ENCODE measurements around the gene ARHGAP45. TPM values are rescaled to one million over a fixed set of nuclear protein-coding genes. Genes with fewer than 3 reads are reported as not detected.

The ARHGAP45 gene
- total and polyA plus RNA-seq, 9 of the 15 experiments (the other 6 are each of a cell fraction or from before 2014, with no cell fraction given) = 0.08 to 22.1 (median 4.2) TPM

DNA sequence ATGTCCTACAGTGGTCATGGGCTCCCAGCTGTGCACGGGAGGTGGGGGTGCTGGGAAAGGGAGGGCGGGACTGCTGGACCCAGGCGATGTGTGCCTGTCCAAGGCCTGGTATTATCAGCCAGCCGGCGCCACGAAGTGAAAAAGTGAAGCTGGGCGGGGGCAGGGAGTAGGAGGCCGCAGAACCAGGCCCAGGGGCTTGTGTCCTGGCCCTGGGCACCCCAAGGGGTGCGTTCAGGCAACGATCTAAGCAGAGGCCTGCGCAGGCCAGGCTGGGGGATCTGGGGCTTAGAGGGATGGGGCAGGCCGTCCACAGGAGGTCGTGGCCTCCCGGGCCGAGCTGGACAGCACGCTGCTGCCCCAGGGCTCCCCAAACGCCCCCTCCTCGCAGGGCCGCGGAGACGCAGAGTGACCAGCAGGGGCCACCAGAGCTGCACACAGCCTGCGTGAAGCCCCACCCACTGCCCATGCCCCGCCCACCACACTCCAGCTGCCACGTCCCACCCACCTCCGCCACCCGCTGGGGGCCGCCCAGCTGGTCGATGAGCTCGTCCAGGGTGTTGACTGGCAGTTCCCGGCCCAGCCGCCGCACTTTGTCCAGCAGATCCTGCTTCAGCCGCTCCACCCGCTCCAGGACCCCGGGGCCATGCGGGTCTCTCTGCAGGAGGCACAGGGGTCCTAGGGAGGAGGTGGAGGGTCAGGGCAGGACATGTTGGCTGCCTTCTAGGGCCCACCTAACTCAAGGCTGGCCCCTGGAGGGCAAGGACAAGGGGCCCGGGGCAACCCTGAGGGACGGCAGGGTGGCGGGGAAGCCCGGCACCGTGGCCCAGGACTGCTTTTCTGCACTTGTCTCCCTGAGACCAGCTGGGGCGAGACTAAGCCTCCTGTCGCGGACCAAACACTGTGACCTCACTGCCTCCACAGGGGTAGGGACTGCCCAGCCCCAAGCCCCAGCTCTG is 46.3 kb downstream of the ARHGAP45 start (continued):
- TF ChIP-seq, protein P1, sequence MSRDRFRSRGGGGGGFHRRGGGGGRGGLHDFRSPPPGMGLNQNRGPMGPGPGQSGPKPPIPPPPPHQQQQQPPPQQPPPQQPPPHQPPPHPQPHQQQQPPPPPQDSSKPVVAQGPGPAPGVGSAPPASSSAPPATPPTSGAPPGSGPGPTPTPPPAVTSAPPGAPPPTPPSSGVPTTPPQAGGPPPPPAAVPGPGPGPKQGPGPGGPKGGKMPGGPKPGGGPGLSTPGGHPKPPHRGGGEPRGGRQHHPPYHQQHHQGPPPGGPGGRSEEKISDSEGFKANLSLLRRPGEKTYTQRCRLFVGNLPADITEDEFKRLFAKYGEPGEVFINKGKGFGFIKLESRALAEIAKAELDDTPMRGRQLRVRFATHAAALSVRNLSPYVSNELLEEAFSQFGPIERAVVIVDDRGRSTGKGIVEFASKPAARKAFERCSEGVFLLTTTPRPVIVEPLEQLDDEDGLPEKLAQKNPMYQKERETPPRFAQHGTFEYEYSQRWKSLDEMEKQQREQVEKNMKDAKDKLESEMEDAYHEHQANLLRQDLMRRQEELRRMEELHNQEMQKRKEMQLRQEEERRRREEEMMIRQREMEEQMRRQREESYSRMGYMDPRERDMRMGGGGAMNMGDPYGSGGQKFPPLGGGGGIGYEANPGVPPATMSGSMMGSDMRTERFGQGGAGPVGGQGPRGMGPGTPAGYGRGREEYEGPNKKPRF (IDR thresholded peaks at IDR 0.05; ENCODE audit: low read depth, low read length) = no peak
- TF ChIP-seq ZC3H11A (IDR thresholded peaks at IDR 0.05; ENCODE audit: low read depth, low read length) (no peak), ESRRB (CRISPR knock-in tag; IDR thresholded peaks at IDR 0.05; ENCODE audit: borderline replicate concordance) (no peak), ZBTB1 (CRISPR knock-in tag; IDR thresholded peaks at IDR 0.05; ENCODE audit: borderline replicate concordance, low read depth) (no peak; the same call in 1 of the 2 replicates), EHMT2 (IDR thresholded peaks at IDR 0.05) (no peak), BRD4 (IDR thresholded peaks at IDR 0.05) (no peak), NR2F6 (CRISPR knock-in tag; IDR thresholded peaks at IDR 0.05) (no peak), NCOR1 (IDR thresholded peaks at IDR 0.05) (no peak; the same call in 1 of the 2 replicates), CBX3 (IDR thresholded peaks at IDR 0.05; ENCODE audit: borderline replicate concordance in 1 of 2, low read length in 2 of 2) (no peak), RBBP5 (IDR thresholded peaks at IDR 0.05; ENCODE audit: borderline replicate concordance, insufficient read depth, low read length, poor library complexity, severe bottlenecking) (no peak)
- TF ChIP-seq, protein P2, sequence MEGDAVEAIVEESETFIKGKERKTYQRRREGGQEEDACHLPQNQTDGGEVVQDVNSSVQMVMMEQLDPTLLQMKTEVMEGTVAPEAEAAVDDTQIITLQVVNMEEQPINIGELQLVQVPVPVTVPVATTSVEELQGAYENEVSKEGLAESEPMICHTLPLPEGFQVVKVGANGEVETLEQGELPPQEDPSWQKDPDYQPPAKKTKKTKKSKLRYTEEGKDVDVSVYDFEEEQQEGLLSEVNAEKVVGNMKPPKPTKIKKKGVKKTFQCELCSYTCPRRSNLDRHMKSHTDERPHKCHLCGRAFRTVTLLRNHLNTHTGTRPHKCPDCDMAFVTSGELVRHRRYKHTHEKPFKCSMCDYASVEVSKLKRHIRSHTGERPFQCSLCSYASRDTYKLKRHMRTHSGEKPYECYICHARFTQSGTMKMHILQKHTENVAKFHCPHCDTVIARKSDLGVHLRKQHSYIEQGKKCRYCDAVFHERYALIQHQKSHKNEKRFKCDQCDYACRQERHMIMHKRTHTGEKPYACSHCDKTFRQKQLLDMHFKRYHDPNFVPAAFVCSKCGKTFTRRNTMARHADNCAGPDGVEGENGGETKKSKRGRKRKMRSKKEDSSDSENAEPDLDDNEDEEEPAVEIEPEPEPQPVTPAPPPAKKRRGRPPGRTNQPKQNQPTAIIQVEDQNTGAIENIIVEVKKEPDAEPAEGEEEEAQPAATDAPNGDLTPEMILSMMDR (IDR thresholded peaks at IDR 0.05 in 2 of 3, conservative IDR thresholded peaks at IDR 0.05 in 1 of 3; ENCODE audit: insufficient read depth in 2 of 3, low read depth in 1 of 3, low read length in 3 of 3) = peak; percentile 86 to 93 (median 89)
- TF ChIP-seq, protein P3, sequence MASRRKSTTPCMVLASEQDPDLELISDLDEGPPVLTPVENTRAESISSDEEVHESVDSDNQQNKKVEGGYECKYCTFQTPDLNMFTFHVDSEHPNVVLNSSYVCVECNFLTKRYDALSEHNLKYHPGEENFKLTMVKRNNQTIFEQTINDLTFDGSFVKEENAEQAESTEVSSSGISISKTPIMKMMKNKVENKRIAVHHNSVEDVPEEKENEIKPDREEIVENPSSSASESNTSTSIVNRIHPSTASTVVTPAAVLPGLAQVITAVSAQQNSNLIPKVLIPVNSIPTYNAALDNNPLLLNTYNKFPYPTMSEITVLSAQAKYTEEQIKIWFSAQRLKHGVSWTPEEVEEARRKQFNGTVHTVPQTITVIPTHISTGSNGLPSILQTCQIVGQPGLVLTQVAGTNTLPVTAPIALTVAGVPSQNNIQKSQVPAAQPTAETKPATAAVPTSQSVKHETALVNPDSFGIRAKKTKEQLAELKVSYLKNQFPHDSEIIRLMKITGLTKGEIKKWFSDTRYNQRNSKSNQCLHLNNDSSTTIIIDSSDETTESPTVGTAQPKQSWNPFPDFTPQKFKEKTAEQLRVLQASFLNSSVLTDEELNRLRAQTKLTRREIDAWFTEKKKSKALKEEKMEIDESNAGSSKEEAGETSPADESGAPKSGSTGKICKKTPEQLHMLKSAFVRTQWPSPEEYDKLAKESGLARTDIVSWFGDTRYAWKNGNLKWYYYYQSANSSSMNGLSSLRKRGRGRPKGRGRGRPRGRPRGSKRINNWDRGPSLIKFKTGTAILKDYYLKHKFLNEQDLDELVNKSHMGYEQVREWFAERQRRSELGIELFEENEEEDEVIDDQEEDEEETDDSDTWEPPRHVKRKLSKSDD (conservative IDR thresholded peaks at IDR 0.05; ENCODE audit: low read length) = no peak
- TF ChIP-seq, protein P4, sequence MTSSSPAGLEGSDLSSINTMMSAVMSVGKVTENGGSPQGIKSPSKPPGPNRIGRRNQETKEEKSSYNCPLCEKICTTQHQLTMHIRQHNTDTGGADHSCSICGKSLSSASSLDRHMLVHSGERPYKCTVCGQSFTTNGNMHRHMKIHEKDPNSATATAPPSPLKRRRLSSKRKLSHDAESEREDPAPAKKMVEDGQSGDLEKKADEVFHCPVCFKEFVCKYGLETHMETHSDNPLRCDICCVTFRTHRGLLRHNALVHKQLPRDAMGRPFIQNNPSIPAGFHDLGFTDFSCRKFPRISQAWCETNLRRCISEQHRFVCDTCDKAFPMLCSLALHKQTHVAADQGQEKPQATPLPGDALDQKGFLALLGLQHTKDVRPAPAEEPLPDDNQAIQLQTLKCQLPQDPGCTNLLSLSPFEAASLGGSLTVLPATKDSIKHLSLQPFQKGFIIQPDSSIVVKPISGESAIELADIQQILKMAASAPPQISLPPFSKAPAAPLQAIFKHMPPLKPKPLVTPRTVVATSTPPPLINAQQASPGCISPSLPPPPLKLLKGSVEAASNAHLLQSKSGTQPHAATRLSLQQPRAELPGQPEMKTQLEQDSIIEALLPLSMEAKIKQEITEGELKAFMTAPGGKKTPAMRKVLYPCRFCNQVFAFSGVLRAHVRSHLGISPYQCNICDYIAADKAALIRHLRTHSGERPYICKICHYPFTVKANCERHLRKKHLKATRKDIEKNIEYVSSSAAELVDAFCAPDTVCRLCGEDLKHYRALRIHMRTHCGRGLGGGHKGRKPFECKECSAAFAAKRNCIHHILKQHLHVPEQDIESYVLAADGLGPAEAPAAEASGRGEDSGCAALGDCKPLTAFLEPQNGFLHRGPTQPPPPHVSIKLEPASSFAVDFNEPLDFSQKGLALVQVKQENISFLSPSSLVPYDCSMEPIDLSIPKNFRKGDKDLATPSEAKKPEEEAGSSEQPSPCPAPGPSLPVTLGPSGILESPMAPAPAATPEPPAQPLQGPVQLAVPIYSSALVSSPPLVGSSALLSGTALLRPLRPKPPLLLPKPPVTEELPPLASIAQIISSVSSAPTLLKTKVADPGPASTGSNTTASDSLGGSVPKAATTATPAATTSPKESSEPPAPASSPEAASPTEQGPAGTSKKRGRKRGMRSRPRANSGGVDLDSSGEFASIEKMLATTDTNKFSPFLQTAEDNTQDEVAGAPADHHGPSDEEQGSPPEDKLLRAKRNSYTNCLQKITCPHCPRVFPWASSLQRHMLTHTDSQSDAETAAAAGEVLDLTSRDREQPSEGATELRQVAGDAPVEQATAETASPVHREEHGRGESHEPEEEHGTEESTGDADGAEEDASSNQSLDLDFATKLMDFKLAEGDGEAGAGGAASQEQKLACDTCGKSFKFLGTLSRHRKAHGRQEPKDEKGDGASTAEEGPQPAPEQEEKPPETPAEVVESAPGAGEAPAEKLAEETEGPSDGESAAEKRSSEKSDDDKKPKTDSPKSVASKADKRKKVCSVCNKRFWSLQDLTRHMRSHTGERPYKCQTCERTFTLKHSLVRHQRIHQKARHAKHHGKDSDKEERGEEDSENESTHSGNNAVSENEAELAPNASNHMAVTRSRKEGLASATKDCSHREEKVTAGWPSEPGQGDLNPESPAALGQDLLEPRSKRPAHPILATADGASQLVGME (CRISPR knock-in tag; IDR thresholded peaks at IDR 0.05) = no peak
